Left forelimb (tissue), 1 donor: Measurements from ENCODE around the gene CCR5.
A peak's percentile ranks its signal among the peaks of the same experiment; 100 is the strongest.

ENCODE experiments used
- DNase-seq: peaks from one replicate; pipeline ENCODE4 v3.0.0-alpha.2; 2018; ENCODE audit warnings: low spot score

CCR5 gene

GRCh38 chr3:46408853-46409252, 38.1 kb downstream of the CCR5 start:
- DNase-seq: no peak

GRCh38 chr3:46409739-46410489, 39.2 kb downstream of the CCR5 start:
- peak; percentile 18 for DNase-seq

GRCh38 chr3:46410669-46411068, 39.9 kb downstream of the CCR5 start:
- DNase-seq: peak; percentile 46

- DNase-seq: no peak
Observed at GRCh38 chr3:46411271-46411670, 40.5 kb downstream of the CCR5 start.

GRCh38 chr3:46412786-46413298, 42.1 kb downstream of the CCR5 start:
- no peak for DNase-seq

- DNase-seq: no peak
Observed at GRCh38 chr3:46413951-46414350, 43.2 kb downstream of the CCR5 start.

- DNase-seq: no peak
Observed at GRCh38 chr3:46414739-46415138, 44.0 kb downstream of the CCR5 start.

- no peak for DNase-seq
Observed at GRCh38 chr3:46416125-46416810, 45.5 kb downstream of the CCR5 start.

- no peak for DNase-seq
Observed at GRCh38 chr3:46416811-46417510, 46.2 kb downstream of the CCR5 start.

- no peak for DNase-seq
Observed at GRCh38 chr3:46417841-46418611, 47.3 kb downstream of the CCR5 start.

GRCh38 chr3:46419816-46420215, 49.1 kb downstream of the CCR5 start:
- no peak for DNase-seq

- no peak for DNase-seq
Observed at GRCh38 chr3:46420931-46421330, 50.2 kb downstream of the CCR5 start.

- no peak for DNase-seq
Observed at GRCh38 chr3:46422617-46423016, 51.9 kb downstream of the CCR5 start.

GRCh38 chr3:46423588-46423987, 52.8 kb downstream of the CCR5 start:
- no peak for DNase-seq
